Gastrocnemius medialis (tissue), 4 donors: Measurements from ENCODE around the gene HMGN5. TPM values are rescaled to one million over a fixed set of nuclear protein-coding genes. Genes with fewer than 3 reads are reported as not detected.

Source experiments
- ATAC-seq, 2 donors: fragments of 150-250 bp; one replicate each; pipeline ENCODE4 v1.9.1; 2016
- DNase-seq, 2 donors: peaks; one replicate each; pipeline ENCODE4 v3.0.0-alpha.2; 2019
- H3K27ac ChIP-seq, 4 donors: fragments of 200-600 bp; sonication (generic); 1 replicate in 1 of 4; 2 replicates in 3 of 4; pipeline ENCODE4 v1.5.1; 2016 to 2018; ENCODE audit warnings: mild to moderate bottlenecking in 2 of 4, moderate library complexity in 1 of 4
- H3K27me3 ChIP-seq, 3 donors: fragments of 200-600 bp; sonication (generic) in 2 of 3; 1 replicate in 1 of 3; 2 replicates in 2 of 3; pipeline versions ENCODE4 v1.5.1 to v1.6.0; 2016 to 2019; ENCODE audit warnings: mild to moderate bottlenecking in 1 of 3, moderate library complexity in 1 of 3
- H3K36me3 ChIP-seq, 2 donors: fragments of 200-600 bp; sonication (generic) in 1 of 2; one replicate each; pipeline ENCODE4 v1.5.1; 2017 to 2018
- H3K4me1 ChIP-seq, 2 donors: fragments of 200-600 bp; sonication (generic) in 1 of 2; one replicate each; pipeline ENCODE4 v1.5.1; 2016 to 2017; ENCODE audit warnings: mild to moderate bottlenecking in 2 of 2
- H3K4me3 ChIP-seq, 4 donors: fragments of 200-600 bp; sonication (generic) in 3 of 4; 1 replicate in 1 of 4; 2 replicates in 3 of 4; pipeline ENCODE4 v1.5.1; 2016 to 2019; ENCODE audit warnings: mild to moderate bottlenecking in 2 of 4
- H3K9me3 ChIP-seq, 3 donors: fragments of 200-600 bp; sonication (generic) in 2 of 3; 1 replicate in 1 of 3; 2 replicates in 2 of 3; pipeline ENCODE4 v1.5.1; 2016 to 2019
- CTCF ChIP-seq, 5 experiments: fragments of 450-650 bp in 3 of 5; fragments of 200-600 bp in 2 of 5; sonication (generic) in 2 of 5; IDR thresholded peaks in 4 of 5; conservative IDR thresholded peaks in 1 of 5; 1 replicate in 4 of 5; 2 replicates in 1 of 5; pipeline ENCODE4 v1.5.1; 2016 to 2019; ENCODE audit warnings: antibody characterized with exemption in 5 of 5, mild to moderate bottlenecking in 3 of 5, moderate library complexity in 3 of 5
- POLR2A ChIP-seq, 2 donors: fragments of 450-650 bp; IDR thresholded peaks; one replicate each; pipeline ENCODE4 v1.6.1; 2017; ENCODE audit warnings: antibody characterized with exemption in 2 of 2, mild to moderate bottlenecking in 2 of 2, moderate library complexity in 2 of 2
- in situ Hi-C, 4 donors: fragments of 200-750 bp; cut with MboI; loops; one replicate each; pipeline versions ENCODE4 v1.15.0 to v1.8.0; 2017; ENCODE audit warnings: low sequenced_read_pairs in 4 of 4
- intact Hi-C: fragments of 100-400 bp; cut with DNase I; formaldehyde crosslinking; loops from one replicate; pipeline ENCODE4 v1.15.1; 2023; ENCODE audit warnings: low total_unique reads
- total RNA-seq, 4 donors: library from RNA; depleted of rRNA; stranded (reverse); fragments of >200 nt; gene quantifications; one replicate each; pipeline versions ENCODE4 v1.1.0 to v1.2.3, GENCODE V29; 2016

Gene HMGN5
- total RNA-seq, 4 donors from 2014 or later = 0.97 to 2.9 (median 1.2) TPM

GRCh38 chrX:81114757-81115156, 87.0 kb downstream of the HMGN5 start:
- H3K27ac ChIP-seq = no peak overlapping the region
- H3K36me3 ChIP-seq = no peaks in the 10 kb centered on the region
- no peaks in the 10 kb centered on the region for H3K9me3 ChIP-seq
- no peaks in the 10 kb centered on the region for H3K27me3 ChIP-seq
- TF ChIP-seq POLR2A (IDR thresholded peaks at IDR 0.05) = no peak
- no peak for TF ChIP-seq CTCF (IDR thresholded peaks at IDR 0.05 in 4 of 5, conservative IDR thresholded peaks at IDR 0.05 in 1 of 5)
- H3K4me1 ChIP-seq = no peaks in the 10 kb centered on the region
- no peak overlapping the region for H3K4me3 ChIP-seq
- DNase-seq (no peak), ATAC-seq (no peak)
- in situ Hi-C loops (loop anchor here in 1 of 4 donors (25.0 kb wide), 1 partner anchor 302 kb away; the partner anchor contains the start of gene BRWD3), intact Hi-C loops (no loop called here)

GRCh38 chrX:81110286-81110685, 91.4 kb downstream of the HMGN5 start:
- Histone ChIP-seq H3K36me3 (no peaks in the 10 kb centered on the region), H3K4me1 (no peaks in the 10 kb centered on the region), H3K4me3 (no peak overlapping the region), H3K27ac (no peak overlapping the region), H3K27me3 (no peaks in the 10 kb centered on the region), H3K9me3 (no peaks in the 10 kb centered on the region)
- DNase-seq = no peak
- no peak for ATAC-seq
- no peak for TF ChIP-seq CTCF (IDR thresholded peaks at IDR 0.05 in 4 of 5, conservative IDR thresholded peaks at IDR 0.05 in 1 of 5)
- TF ChIP-seq POLR2A (IDR thresholded peaks at IDR 0.05) = no peak
- intact Hi-C loops (no loop called here), in situ Hi-C loops (loop anchor here in 1 of 4 donors (25.0 kb wide), 1 partner anchor 298 kb away; the partner anchor contains the start of gene BRWD3)

- ATAC-seq (no peak), DNase-seq (no peak)
- intact Hi-C loops = no loop called here
- in situ Hi-C loops = no loop called here
- Histone ChIP-seq H3K36me3 (no peaks in the 10 kb centered on the region), H3K4me3 (no peak overlapping the region), H3K9me3 (no peaks in the 10 kb centered on the region), H3K27ac (no peak overlapping the region), H3K4me1 (no peaks in the 10 kb centered on the region), H3K27me3 (no peaks in the 10 kb centered on the region)
- TF ChIP-seq CTCF (IDR thresholded peaks at IDR 0.05 in 4 of 5, conservative IDR thresholded peaks at IDR 0.05 in 1 of 5) = no peak
Measured at GRCh38 chrX:81082649-81083048, 119.1 kb downstream of the HMGN5 start.

Other genes with a start within 250 kb of the HMGN5 start
- gene SH3BGRL, start 189 bp upstream of the HMGN5 start, total RNA-seq = 10 to 100 TPM; 11.2 to 26.0 (median 15.0) TPM